ENCODE results near the gene CAMTA1.

Gene CAMTA1

DNA sequence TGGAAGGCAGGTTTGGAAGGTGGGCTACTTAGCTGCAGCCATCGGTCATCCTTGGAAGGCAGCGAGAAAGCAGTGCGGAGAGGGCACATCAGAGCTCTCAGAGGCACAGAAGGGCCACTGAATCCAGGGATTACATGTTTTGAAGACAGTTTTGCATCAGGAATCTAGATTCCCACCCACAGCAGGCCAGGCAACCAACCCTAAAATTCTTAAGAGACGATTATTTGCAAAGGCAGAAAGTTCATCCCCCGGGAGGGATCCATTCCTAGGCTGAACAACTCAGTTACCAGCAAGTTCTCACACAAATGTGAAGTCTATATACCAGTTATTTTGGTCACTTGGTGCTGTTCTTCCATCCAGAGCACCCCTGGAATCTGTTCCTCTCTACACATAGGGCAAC, 528.6 kb downstream of the CAMTA1 start:
- TF ChIP-seq, protein P1, sequence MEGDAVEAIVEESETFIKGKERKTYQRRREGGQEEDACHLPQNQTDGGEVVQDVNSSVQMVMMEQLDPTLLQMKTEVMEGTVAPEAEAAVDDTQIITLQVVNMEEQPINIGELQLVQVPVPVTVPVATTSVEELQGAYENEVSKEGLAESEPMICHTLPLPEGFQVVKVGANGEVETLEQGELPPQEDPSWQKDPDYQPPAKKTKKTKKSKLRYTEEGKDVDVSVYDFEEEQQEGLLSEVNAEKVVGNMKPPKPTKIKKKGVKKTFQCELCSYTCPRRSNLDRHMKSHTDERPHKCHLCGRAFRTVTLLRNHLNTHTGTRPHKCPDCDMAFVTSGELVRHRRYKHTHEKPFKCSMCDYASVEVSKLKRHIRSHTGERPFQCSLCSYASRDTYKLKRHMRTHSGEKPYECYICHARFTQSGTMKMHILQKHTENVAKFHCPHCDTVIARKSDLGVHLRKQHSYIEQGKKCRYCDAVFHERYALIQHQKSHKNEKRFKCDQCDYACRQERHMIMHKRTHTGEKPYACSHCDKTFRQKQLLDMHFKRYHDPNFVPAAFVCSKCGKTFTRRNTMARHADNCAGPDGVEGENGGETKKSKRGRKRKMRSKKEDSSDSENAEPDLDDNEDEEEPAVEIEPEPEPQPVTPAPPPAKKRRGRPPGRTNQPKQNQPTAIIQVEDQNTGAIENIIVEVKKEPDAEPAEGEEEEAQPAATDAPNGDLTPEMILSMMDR (IDR thresholded peaks at IDR 0.05; ENCODE audit: borderline replicate concordance, control extremely low read depth, extremely low read depth, insufficient read depth, missing control alignments): no peak
- in situ Hi-C loops (cut with MboI; ENCODE audit: low sequenced_read_pairs, unreplicated experiment): no loop called here
- no peak for DNase-seq (ENCODE audit: low spot score)

DNA sequence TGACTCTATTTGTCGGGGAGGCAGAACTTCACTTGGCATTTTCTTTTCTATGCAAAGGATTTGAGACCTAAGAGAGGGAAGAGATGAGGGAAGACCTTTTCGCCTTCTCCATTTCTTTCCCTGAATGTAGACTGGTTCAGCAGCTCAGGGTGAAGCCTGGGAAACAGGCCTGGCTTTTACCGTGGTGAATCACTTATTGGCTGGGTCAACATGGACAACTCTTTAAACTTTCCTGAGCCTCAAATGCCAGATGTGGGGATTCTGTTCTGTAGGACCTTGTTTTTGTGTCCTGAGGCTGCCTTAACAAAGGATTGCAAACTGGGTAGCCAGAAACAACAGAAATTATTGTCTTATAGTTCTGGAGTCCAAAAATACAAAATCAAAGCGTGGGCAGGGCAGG, 530.1 kb downstream of the CAMTA1 start:
- DNase-seq (ENCODE audit: low spot score): no peak
- TF ChIP-seq, protein P1 (IDR thresholded peaks at IDR 0.05; ENCODE audit: borderline replicate concordance, control extremely low read depth, extremely low read depth, insufficient read depth, missing control alignments): no peak
- in situ Hi-C loops (cut with MboI; ENCODE audit: low sequenced_read_pairs, unreplicated experiment): no loop called here

DNA sequence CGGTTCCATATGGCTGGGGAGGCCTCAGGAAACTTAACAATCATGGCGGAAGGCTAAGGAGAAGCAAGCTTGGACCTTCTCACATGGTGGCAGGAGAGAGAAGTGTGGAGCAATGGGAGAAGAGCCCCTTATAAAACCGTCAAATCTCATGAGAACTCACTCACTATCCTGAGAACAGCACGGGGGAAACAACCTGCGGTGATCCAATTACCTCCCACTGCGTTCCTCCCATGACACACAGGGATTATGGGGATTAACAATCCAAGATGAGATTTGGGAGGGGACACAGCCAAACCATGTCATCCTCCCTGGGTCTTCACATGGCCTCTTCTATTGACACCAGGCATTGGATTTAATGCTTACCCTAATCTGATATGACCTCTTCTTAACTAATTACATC, 530.7 kb downstream of the CAMTA1 start:
- TF ChIP-seq, protein P1 (IDR thresholded peaks at IDR 0.05; ENCODE audit: borderline replicate concordance, control extremely low read depth, extremely low read depth, insufficient read depth, missing control alignments): no peak
- DNase-seq (ENCODE audit: low spot score): no peak
- in situ Hi-C loops (cut with MboI; ENCODE audit: low sequenced_read_pairs, unreplicated experiment): no loop called here

DNA sequence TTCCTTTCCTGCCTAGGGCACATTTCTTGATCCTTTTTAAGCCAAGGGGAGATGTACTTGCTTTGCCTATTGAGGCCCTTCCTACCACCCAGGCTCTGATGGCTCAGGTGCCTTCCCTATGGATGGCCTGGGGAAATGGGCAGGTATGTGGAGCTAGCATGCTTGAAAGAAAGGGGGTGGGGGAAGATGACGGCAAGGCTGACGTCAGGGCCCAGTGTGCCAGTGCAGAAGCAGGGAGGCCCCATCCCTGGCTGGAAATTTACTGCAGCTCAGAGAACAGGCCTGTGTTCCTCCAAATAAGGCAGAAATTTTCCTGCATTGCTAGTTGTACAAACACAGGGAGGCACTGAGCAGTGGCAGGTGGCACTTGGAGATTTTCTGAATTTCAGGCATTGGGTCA, 532.6 kb downstream of the CAMTA1 start:
- TF ChIP-seq, protein P1 (IDR thresholded peaks at IDR 0.05; ENCODE audit: borderline replicate concordance, control extremely low read depth, extremely low read depth, insufficient read depth, missing control alignments): no peak
- in situ Hi-C loops (cut with MboI; ENCODE audit: low sequenced_read_pairs, unreplicated experiment): no loop called here
- DNase-seq (ENCODE audit: low spot score): no peak

DNA sequence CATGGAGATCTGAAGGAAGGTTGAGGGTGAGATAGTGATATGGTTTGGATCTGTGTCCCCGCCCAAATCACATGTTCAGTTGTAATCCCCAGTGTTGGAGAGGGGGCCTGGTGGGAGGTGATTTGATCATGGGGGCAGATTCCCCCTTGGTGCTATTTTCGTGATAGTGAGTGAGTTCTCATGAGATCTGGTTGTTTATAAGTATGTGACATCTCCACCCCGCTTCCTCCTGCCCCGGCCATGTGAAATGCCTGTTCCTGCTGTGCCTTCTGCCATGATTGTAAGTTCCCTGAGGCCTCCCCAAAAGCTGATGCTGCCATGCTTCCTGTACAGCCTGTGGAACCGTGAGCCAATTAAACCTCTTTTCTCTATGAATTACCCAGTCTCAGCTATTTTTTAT, 533.9 kb downstream of the CAMTA1 start:
- no peak for DNase-seq (ENCODE audit: low spot score)
- TF ChIP-seq, protein P1 (IDR thresholded peaks at IDR 0.05; ENCODE audit: borderline replicate concordance, control extremely low read depth, extremely low read depth, insufficient read depth, missing control alignments): no peak
- in situ Hi-C loops (cut with MboI; ENCODE audit: low sequenced_read_pairs, unreplicated experiment): no loop called here

DNA sequence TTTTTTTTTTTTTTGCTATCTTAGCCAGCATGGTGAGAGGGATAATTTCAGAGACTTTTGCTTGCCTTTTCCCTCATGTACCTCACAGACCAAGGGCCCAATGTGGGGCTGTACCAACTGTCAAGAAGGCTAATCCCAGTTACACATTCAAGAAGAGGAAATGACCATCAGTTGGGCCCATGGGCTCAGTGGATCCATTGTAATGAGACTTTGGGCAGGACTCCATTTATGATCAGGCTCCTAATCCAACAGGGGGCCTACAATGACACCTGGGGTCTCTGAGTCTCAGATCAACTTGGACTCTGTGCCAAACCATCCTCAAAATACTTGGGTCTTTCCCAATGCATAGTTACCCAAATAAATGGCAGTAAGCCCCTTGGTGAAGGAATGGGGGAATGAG, 535.4 kb downstream of the CAMTA1 start:
- TF ChIP-seq, protein P1 (IDR thresholded peaks at IDR 0.05; ENCODE audit: borderline replicate concordance, control extremely low read depth, extremely low read depth, insufficient read depth, missing control alignments): no peak
- no peak for DNase-seq (ENCODE audit: low spot score)
- in situ Hi-C loops (cut with MboI; ENCODE audit: low sequenced_read_pairs, unreplicated experiment): no loop called here

DNA sequence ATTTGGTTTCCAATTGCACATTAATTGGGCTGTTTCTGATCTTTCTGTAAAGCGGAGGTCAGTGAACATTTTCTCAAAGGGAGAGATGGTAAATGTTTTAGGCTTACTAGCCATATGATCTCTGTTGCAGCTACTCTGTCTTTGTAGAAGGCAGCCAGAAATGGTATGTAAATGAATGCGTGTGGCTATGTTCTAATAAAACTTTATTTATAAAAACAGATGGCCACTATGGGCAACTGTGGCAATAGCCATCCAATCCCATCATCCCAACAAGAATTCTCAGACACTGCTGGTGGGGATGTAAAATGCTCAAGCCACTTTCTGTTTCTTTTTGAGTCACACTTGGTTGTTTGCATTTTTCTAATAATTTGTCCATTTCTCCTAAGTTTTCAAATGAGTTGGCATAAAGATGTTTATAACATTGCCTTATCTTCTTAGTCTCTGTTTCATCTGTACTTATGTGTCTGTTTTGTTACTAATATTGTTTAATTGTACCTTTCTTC, 537.1 kb downstream of the CAMTA1 start:
- in situ Hi-C loops (cut with MboI; ENCODE audit: low sequenced_read_pairs, unreplicated experiment): no loop called here
- no peak for DNase-seq (ENCODE audit: low spot score)
- TF ChIP-seq, protein P1 (IDR thresholded peaks at IDR 0.05; ENCODE audit: borderline replicate concordance, control extremely low read depth, extremely low read depth, insufficient read depth, missing control alignments): no peak
